H9 (cell line): ENCODE data around the gene CCT3. TPM values are rescaled to one million over a fixed set of nuclear protein-coding genes. Genes with fewer than 3 reads are reported as not detected.

ENCODE experiments used
- DNase-seq: peaks from one replicate; pipeline ENCODE4 v3.0.0-alpha.2; 2017
- H2AFZ ChIP-seq: one replicate; pipeline ENCODE4 v1.6.1; 2013; ENCODE audit warnings: mild to moderate bottlenecking, low read length, control low read depth, moderate library complexity
- H2AK5ac ChIP-seq: 2 replicates; pipeline ENCODE4 v1.6.1; 2013; ENCODE audit warnings: low read length, control low read depth, mixed read lengths; ENCODE audit not compliant: insufficient read length
- H2BK120ac ChIP-seq: one replicate; pipeline ENCODE4 v1.6.1; 2013; ENCODE audit warnings: low read depth, mild to moderate bottlenecking, low read length, control low read depth, inconsistent platforms; ENCODE audit not compliant: poor library complexity, severe bottlenecking
- H2BK12ac ChIP-seq: 2 replicates; pipeline ENCODE4 v1.6.1; 2013; ENCODE audit warnings: low read length, control low read depth, mixed read lengths, low read depth; ENCODE audit not compliant: insufficient read length
- H2BK15ac ChIP-seq: 2 replicates; pipeline ENCODE4 v1.6.1; 2013; ENCODE audit warnings: low read depth, low read length, control low read depth
- H2BK20ac ChIP-seq: one replicate; pipeline ENCODE4 v1.6.1; 2013; ENCODE audit warnings: low read depth, mild to moderate bottlenecking, low read length, control low read depth, inconsistent platforms; ENCODE audit not compliant: poor library complexity, severe bottlenecking
- H2BK5ac ChIP-seq: 2 replicates; pipeline ENCODE4 v1.6.1; 2013; ENCODE audit warnings: low read length, control low read depth, mixed read lengths; ENCODE audit not compliant: insufficient read length
- H3K14ac ChIP-seq: 2 replicates; pipeline ENCODE4 v1.6.1; 2013; ENCODE audit warnings: low read length, control low read depth; ENCODE audit not compliant: insufficient read depth
- H3K18ac ChIP-seq: 2 replicates; pipeline ENCODE4 v1.6.1; 2013; ENCODE audit warnings: low read depth, mild to moderate bottlenecking, mixed read lengths, low read length, control low read depth; ENCODE audit not compliant: insufficient read length
- H3K23ac ChIP-seq: 2 replicates; pipeline ENCODE4 v1.6.1; 2013; ENCODE audit warnings: low read length, control low read depth, mixed read lengths, low read depth; ENCODE audit not compliant: insufficient read length
- H3K23me2 ChIP-seq: 2 replicates; pipeline ENCODE4 v1.6.1; 2013; ENCODE audit warnings: low read depth, mild to moderate bottlenecking, mixed read lengths, low read length, control low read depth; ENCODE audit not compliant: insufficient read length, poor library complexity, severe bottlenecking
- H3K27ac ChIP-seq: 2 replicates; pipeline ENCODE4 v1.5.1; 2013; ENCODE audit warnings: low read length, control low read depth, mixed read lengths, low read depth; ENCODE audit not compliant: insufficient read length
- H3K27me3 ChIP-seq: 2 replicates; pipeline ENCODE4 v1.6.1; 2013; ENCODE audit warnings: low read length, control low read depth, inconsistent platforms; ENCODE audit not compliant: insufficient read depth
- H3K4ac ChIP-seq: 2 replicates; pipeline ENCODE4 v1.6.1; 2013; ENCODE audit warnings: low read depth, mild to moderate bottlenecking, control low read depth, inconsistent platforms, low read length, moderate library complexity
- H3K4me1 ChIP-seq: 2 replicates; pipeline ENCODE4 v1.6.1; 2013; ENCODE audit warnings: low read length, control low read depth, inconsistent platforms; ENCODE audit not compliant: insufficient read depth
- H3K4me2 ChIP-seq: 2 replicates; pipeline ENCODE4 v1.6.1; 2013; ENCODE audit warnings: low read length, control low read depth, mixed read lengths; ENCODE audit not compliant: insufficient read length, insufficient read depth
- H3K56ac ChIP-seq: 2 replicates; pipeline ENCODE4 v1.6.1; 2013; ENCODE audit warnings: low read depth, mild to moderate bottlenecking, mixed read lengths, low read length, control low read depth; ENCODE audit not compliant: insufficient read length
- H3K79me1 ChIP-seq: 2 replicates; pipeline ENCODE4 v1.6.1; 2013; ENCODE audit warnings: low read depth, mild to moderate bottlenecking, moderate library complexity, low read length, control low read depth, inconsistent platforms; ENCODE audit not compliant: insufficient read depth, poor library complexity, severe bottlenecking
- H3K79me2 ChIP-seq: 2 replicates; pipeline ENCODE4 v1.6.1; 2013; ENCODE audit warnings: low read length, control low read depth, inconsistent platforms; ENCODE audit not compliant: insufficient read depth
- H3K9ac ChIP-seq: 2 replicates; pipeline ENCODE4 v1.6.1; 2013; ENCODE audit warnings: low read length, control low read depth, mixed read lengths; ENCODE audit not compliant: insufficient read length; ENCODE audit errors: extremely low read depth
- H3K9me3 ChIP-seq: one replicate; pipeline ENCODE4 v1.6.1; 2013; ENCODE audit warnings: low read depth, low read length, inconsistent platforms; ENCODE audit not compliant: control insufficient read depth
- H3T11ph ChIP-seq: one replicate; pipeline ENCODE4 v1.6.1; 2013; ENCODE audit warnings: mild to moderate bottlenecking, low read length, control low read depth, inconsistent platforms
- H4K20me1 ChIP-seq: one replicate; pipeline ENCODE4 v1.6.1; 2013; ENCODE audit not compliant: control insufficient read depth, insufficient read length, insufficient read depth
- H4K5ac ChIP-seq: 2 replicates; pipeline ENCODE4 v1.6.1; 2013; ENCODE audit warnings: low read depth, mild to moderate bottlenecking, mixed read lengths, low read length, control low read depth; ENCODE audit not compliant: insufficient read length
- H4K8ac ChIP-seq: replicated peaks from 2 replicates; pipeline ENCODE4 v1.6.1; 2013; ENCODE audit warnings: low read length, control low read depth, mixed read lengths, low read depth; ENCODE audit not compliant: insufficient read length
- H4K91ac ChIP-seq: 2 replicates; pipeline ENCODE4 v1.6.1; 2013; ENCODE audit warnings: low read depth, mild to moderate bottlenecking, moderate library complexity, mixed read lengths, low read length, control low read depth; ENCODE audit not compliant: insufficient read length
- H3K27ac Mint-ChIP-seq, 3 experiments: 2 replicates in 2 of 3; 3 replicates in 1 of 3; pipeline ENCODE4 v1.8.0; 2020 to 2021; ENCODE audit warnings: mixed read lengths in 3 of 3, mild to moderate bottlenecking in 1 of 3, moderate library complexity in 1 of 3
- H3K27me3 Mint-ChIP-seq: 2 replicates; pipeline ENCODE4 v1.8.0; 2021; ENCODE audit warnings: low read depth, mild to moderate bottlenecking, moderate library complexity, mixed read lengths
- H3K36me3 Mint-ChIP-seq, 3 experiments: 2 replicates in 2 of 3; 3 replicates in 1 of 3; pipeline ENCODE4 v1.8.0; 2020 to 2021; ENCODE audit warnings: low read depth in 3 of 3, mixed read lengths in 3 of 3; ENCODE audit not compliant: insufficient read depth in 1 of 3
- H3K4me1 Mint-ChIP-seq, 2 experiments: 2 replicates each; pipeline ENCODE4 v1.8.0; 2020; ENCODE audit warnings: mixed read lengths in 2 of 2
- H3K4me3 Mint-ChIP-seq, 2 experiments: 2 replicates in 1 of 2; 3 replicates in 1 of 2; pipeline ENCODE4 v1.8.0; 2020 to 2021; ENCODE audit warnings: mild to moderate bottlenecking in 2 of 2, mixed read lengths in 2 of 2, moderate library complexity in 1 of 2
- H3K9me3 Mint-ChIP-seq, 2 experiments: 2 replicates in 1 of 2; 3 replicates in 1 of 2; pipeline ENCODE4 v1.8.0; 2020; ENCODE audit warnings: mild to moderate bottlenecking in 2 of 2, mixed read lengths in 2 of 2, moderate library complexity in 1 of 2
- CTCF ChIP-seq: fragments of 200-600 bp; sonication (generic); conservative IDR thresholded peaks from 3 replicates; pipeline ENCODE4 v1.8.0; 2021; ENCODE audit warnings: antibody characterized with exemption, mild to moderate bottlenecking
- WGBS: extraction: QIAGEN DNeasy Blood & Tissue Kit; methylation state at CpG from one replicate; pipeline ENCODE4 v1.1.7; 2013; ENCODE audit warnings: missing lambda C conversion rate, low lambda C conversion rate, mixed read lengths; ENCODE audit not compliant: insufficient read length; ENCODE audit errors: extremely low coverage; 5-methylcytosine and 5-hydroxymethylcytosine counted together
- total RNA-seq: library from RNA; stranded (reverse); gene quantifications from 2 replicates; pipeline ENCODE4 v1.2.1, GENCODE V29; 2021

CCT3 gene
- total RNA-seq, 1 experiment from 2014 or later = 524 TPM

GRCh38 chr1:156366378-156367166, 28.5 kb upstream of the CCT3 start:
- no peaks in the 10 kb centered on the region; the same call in 1 of the 2 replicates for H3K27me3 ChIP-seq
- WGBS = no CpG with 5 or more reads among the region's 5 CpGs

More at GRCh38 chr1:156366378-156367166, 28.5 kb upstream of the CCT3 start:
- Histone ChIP-seq H3K9ac (no peak overlapping the region), H4K5ac (no peak overlapping the region), H3K9me3 (no peaks in the 10 kb centered on the region), H3K18ac (no peak overlapping the region), H3K14ac (no peak overlapping the region), H3K23ac (no peak overlapping the region), H3K79me2 (no peaks in the 10 kb centered on the region), H4K8ac (no peak overlapping the region), H2AK5ac (no peak overlapping the region), H4K91ac (no peak overlapping the region), H2BK120ac (no peak overlapping the region), H3K4me2 (no peak overlapping the region), H4K20me1 (no peaks in the 10 kb centered on the region), H2AFZ (no peak overlapping the region), H3K79me1 (no peaks in the 10 kb centered on the region), H2BK15ac (no peak overlapping the region), H3K23me2 (peaks cover 4% of the 10 kb centered on the region), H2BK12ac (no peak overlapping the region), H3T11ph (no peak overlapping the region), H2BK5ac (no peak overlapping the region), H3K56ac (no peak overlapping the region), H2BK20ac (no peak overlapping the region), H3K4me1 (no peaks in the 10 kb centered on the region), H3K4ac (no peak overlapping the region), H3K27ac (no peak overlapping the region)
- Mint-ChIP-seq H3K9me3 (no peaks in the 10 kb centered on the region), H3K27ac (no peak overlapping the region; a peak in 1 of 7 replicates), H3K27me3 (peaks cover 47% of the 10 kb centered on the region), H3K4me1 (peaks cover 19 to 32% of the 10 kb centered on the region in 2 experiments), H3K36me3 (no peaks in the 10 kb centered on the region; a peak in 1 of 7 replicates), H3K4me3 (no peak overlapping the region)
- DNase-seq = no peak
- TF ChIP-seq CTCF = no peak
